Testis (tissue), 3 donors: ENCODE data around the gene WRAP73. TPM values are rescaled to one million over a fixed set of nuclear protein-coding genes. Genes with fewer than 3 reads are reported as not detected.
A peak's percentile ranks its signal among the peaks of the same experiment; 100 is the strongest.

ENCODE experiments used
- DNase-seq: peaks from one replicate; pipeline ENCODE4 v3.0.0-alpha.2; 2019
- H3K27ac ChIP-seq, 2 donors: fragments of 200-600 bp; sonication (generic); one replicate each; pipeline ENCODE4 v1.5.1; 2019
- H3K27me3 ChIP-seq: fragments of 200-600 bp; sonication (generic); one replicate; pipeline ENCODE4 v1.5.1; 2019
- H3K36me3 ChIP-seq: fragments of 200-600 bp; sonication (generic); one replicate; pipeline ENCODE4 v1.5.1; 2017; ENCODE audit warnings: low read depth; ENCODE audit errors: missing control alignments
- H3K4me1 ChIP-seq: fragments of 200-600 bp; sonication (generic); one replicate; pipeline ENCODE4 v1.5.1; 2019
- H3K4me3 ChIP-seq, 2 donors: fragments of 200-600 bp; sonication (generic); one replicate each; pipeline ENCODE4 v1.5.1; 2017 to 2019
- H3K9me3 ChIP-seq: fragments of 200-600 bp; sonication (generic); one replicate; pipeline ENCODE4 v1.5.1; 2017
- CTCF ChIP-seq, 3 experiments: fragments of 450-650 bp in 2 of 3; fragments of 200-600 bp in 1 of 3; sonication (generic) in 1 of 3; IDR thresholded peaks; one replicate each; pipeline ENCODE4 v1.5.1; 2016 to 2019; ENCODE audit warnings: antibody characterized with exemption in 3 of 3, mild to moderate bottlenecking in 2 of 3, moderate library complexity in 1 of 3
- POLR2A ChIP-seq: fragments of 450-650 bp; IDR thresholded peaks from one replicate; pipeline ENCODE4 v1.6.1; 2017; ENCODE audit warnings: antibody characterized with exemption, mild to moderate bottlenecking, moderate library complexity
- WGBS, 2 donors: methylation state at CpG; one replicate each; pipeline ENCODE4 v1.1.5; 2018; 5-methylcytosine and 5-hydroxymethylcytosine counted together
- intact Hi-C: fragments of 100-400 bp; cut with DNase I; formaldehyde crosslinking; loops from one replicate; pipeline ENCODE4 v1.15.1; 2023; ENCODE audit warnings: low total_unique reads
- polyA plus RNA-seq: library from polyadenylated mRNA; stranded (reverse); fragments of 350-450 nt; fragmentation: Illumina TruSeq; extraction: RNeasy Lipid Tissue Mini Kit (QIAGEN cat#74804); gene quantifications from one replicate; pipeline ENCODE4 v1.2.3, GENCODE V29; 2014; ENCODE audit warnings: low read depth, low replicate concordance; ENCODE audit not compliant: insufficient read depth
- total RNA-seq, 2 donors: library from RNA; depleted of rRNA; stranded (reverse); fragments of >200 nt; gene quantifications; one replicate each; pipeline ENCODE4 v1.2.3, GENCODE V29; 2016

Gene WRAP73
- total and polyA plus RNA-seq, 3 donors from 2014 or later: 26.1 to 34.2 (median 32.5) TPM

- H3K4me1 ChIP-seq: peaks cover 14% of the 10 kb centered on the region
- no peaks in the 10 kb centered on the region for H3K36me3 ChIP-seq
- peak overlapping the region; percentile 1 to 54 for H3K4me3 ChIP-seq
- TF ChIP-seq CTCF (IDR thresholded peaks at IDR 0.05) (no peak), POLR2A (no peak)
- no peaks in the 10 kb centered on the region for H3K27me3 ChIP-seq
- WGBS, 2 donors: 72 to 74% methylated on average over 2 to 7 of the region's 7 CpGs
- DNase-seq: no peak
- no peaks in the 10 kb centered on the region for H3K9me3 ChIP-seq
- intact Hi-C loops: no loop called here
- H3K27ac ChIP-seq: no peak overlapping the region
Observed at GRCh38 chr1:3612123-3612522, 37.8 kb downstream of the WRAP73 start.

GRCh38 chr1:3611170-3612019, 38.5 kb downstream of the WRAP73 start, which contains the start of gene MEGF6:
Gene MEGF6 (minus strand): TSS chr1:3611508. CDS start chr1:3611268, 240 bp downstream.
- 3% methylated on average over 47 of the region's 87 CpGs; no CpG with 5 or more reads in 1 of the 2 donors for WGBS, 2 donors
- no peaks in the 10 kb centered on the region for H3K36me3 ChIP-seq
- H3K27ac ChIP-seq: no peak within 1 kb of the TSS
- H3K4me3 ChIP-seq: peak within 1 kb of the TSS; percentile 27 to 54
- TF ChIP-seq POLR2A: no peak
- no peak for TF ChIP-seq CTCF (IDR thresholded peaks at IDR 0.05)
- intact Hi-C loops: no loop called here
- H3K27me3 ChIP-seq: no peaks in the 10 kb centered on the region
- H3K9me3 ChIP-seq: no peaks in the 10 kb centered on the region
- DNase-seq: peak; percentile 79
- peaks cover 14% of the 10 kb centered on the region for H3K4me1 ChIP-seq

GRCh38 chr1:3610527-3611169, 39.3 kb downstream of the WRAP73 start:
- H3K27me3 ChIP-seq: no peaks in the 10 kb centered on the region
- WGBS, 2 donors: 3 to 7% methylated on average over 13 to 23 of the region's 27 CpGs
- no peak for TF ChIP-seq CTCF (IDR thresholded peaks at IDR 0.05)
- TF ChIP-seq POLR2A: no peak
- no peaks in the 10 kb centered on the region for H3K9me3 ChIP-seq
- H3K4me3 ChIP-seq: peak overlapping the region; percentile 27 to 54
- intact Hi-C loops: no loop called here
- H3K27ac ChIP-seq: no peak overlapping the region
- peak; percentile 36 for DNase-seq
- peaks cover 14% of the 10 kb centered on the region for H3K4me1 ChIP-seq
- no peaks in the 10 kb centered on the region for H3K36me3 ChIP-seq

GRCh38 chr1:3609769-3610526, 40.0 kb downstream of the WRAP73 start:
- no peaks in the 10 kb centered on the region for H3K36me3 ChIP-seq
- TF ChIP-seq POLR2A: no peak
- TF ChIP-seq CTCF (IDR thresholded peaks at IDR 0.05): no peak
- no peaks in the 10 kb centered on the region for H3K9me3 ChIP-seq
- intact Hi-C loops: no loop called here
- H3K27me3 ChIP-seq: no peaks in the 10 kb centered on the region
- 25 to 69% methylated on average over 4 to 24 of the region's 24 CpGs for whole genome bisulfite sequencing, 2 donors
- H3K4me3 ChIP-seq: no peak overlapping the region
- DNase-seq: no peak
- peaks cover 14% of the 10 kb centered on the region for H3K4me1 ChIP-seq
- H3K27ac ChIP-seq: no peak overlapping the region
